H9 (cell line): Measurements from ENCODE around the gene C1orf94. TPM values are rescaled to one million over a fixed set of nuclear protein-coding genes. Genes with fewer than 3 reads are reported as not detected.
A peak's percentile ranks its signal among the peaks of the same experiment; 100 is the strongest.

Experiments used
- DNase-seq: peaks from one replicate; pipeline ENCODE4 v3.0.0-alpha.2; 2017
- H2AFZ ChIP-seq: one replicate; pipeline ENCODE4 v1.6.1; 2013; ENCODE audit warnings: mild to moderate bottlenecking, low read length, control low read depth, moderate library complexity
- H2AK5ac ChIP-seq: 2 replicates; pipeline ENCODE4 v1.6.1; 2013; ENCODE audit warnings: low read length, control low read depth, mixed read lengths; ENCODE audit not compliant: insufficient read length
- H2BK120ac ChIP-seq: one replicate; pipeline ENCODE4 v1.6.1; 2013; ENCODE audit warnings: low read depth, mild to moderate bottlenecking, low read length, control low read depth, inconsistent platforms; ENCODE audit not compliant: poor library complexity, severe bottlenecking
- H2BK12ac ChIP-seq: 2 replicates; pipeline ENCODE4 v1.6.1; 2013; ENCODE audit warnings: low read length, control low read depth, mixed read lengths, low read depth; ENCODE audit not compliant: insufficient read length
- H2BK15ac ChIP-seq: 2 replicates; pipeline ENCODE4 v1.6.1; 2013; ENCODE audit warnings: low read depth, low read length, control low read depth
- H2BK20ac ChIP-seq: one replicate; pipeline ENCODE4 v1.6.1; 2013; ENCODE audit warnings: low read depth, mild to moderate bottlenecking, low read length, control low read depth, inconsistent platforms; ENCODE audit not compliant: poor library complexity, severe bottlenecking
- H2BK5ac ChIP-seq: 2 replicates; pipeline ENCODE4 v1.6.1; 2013; ENCODE audit warnings: low read length, control low read depth, mixed read lengths; ENCODE audit not compliant: insufficient read length
- H3K14ac ChIP-seq: 2 replicates; pipeline ENCODE4 v1.6.1; 2013; ENCODE audit warnings: low read length, control low read depth; ENCODE audit not compliant: insufficient read depth
- H3K18ac ChIP-seq: 2 replicates; pipeline ENCODE4 v1.6.1; 2013; ENCODE audit warnings: low read depth, mild to moderate bottlenecking, mixed read lengths, low read length, control low read depth; ENCODE audit not compliant: insufficient read length
- H3K23ac ChIP-seq: 2 replicates; pipeline ENCODE4 v1.6.1; 2013; ENCODE audit warnings: low read length, control low read depth, mixed read lengths, low read depth; ENCODE audit not compliant: insufficient read length
- H3K23me2 ChIP-seq: 2 replicates; pipeline ENCODE4 v1.6.1; 2013; ENCODE audit warnings: low read depth, mild to moderate bottlenecking, mixed read lengths, low read length, control low read depth; ENCODE audit not compliant: insufficient read length, poor library complexity, severe bottlenecking
- H3K27ac ChIP-seq: 2 replicates; pipeline ENCODE4 v1.5.1; 2013; ENCODE audit warnings: low read length, control low read depth, mixed read lengths, low read depth; ENCODE audit not compliant: insufficient read length
- H3K27me3 ChIP-seq: 2 replicates; pipeline ENCODE4 v1.6.1; 2013; ENCODE audit warnings: low read length, control low read depth, inconsistent platforms; ENCODE audit not compliant: insufficient read depth
- H3K4ac ChIP-seq: 2 replicates; pipeline ENCODE4 v1.6.1; 2013; ENCODE audit warnings: low read depth, mild to moderate bottlenecking, control low read depth, inconsistent platforms, low read length, moderate library complexity
- H3K4me1 ChIP-seq: 2 replicates; pipeline ENCODE4 v1.6.1; 2013; ENCODE audit warnings: low read length, control low read depth, inconsistent platforms; ENCODE audit not compliant: insufficient read depth
- H3K4me2 ChIP-seq: 2 replicates; pipeline ENCODE4 v1.6.1; 2013; ENCODE audit warnings: low read length, control low read depth, mixed read lengths; ENCODE audit not compliant: insufficient read length, insufficient read depth
- H3K56ac ChIP-seq: 2 replicates; pipeline ENCODE4 v1.6.1; 2013; ENCODE audit warnings: low read depth, mild to moderate bottlenecking, mixed read lengths, low read length, control low read depth; ENCODE audit not compliant: insufficient read length
- H3K79me1 ChIP-seq: 2 replicates; pipeline ENCODE4 v1.6.1; 2013; ENCODE audit warnings: low read depth, mild to moderate bottlenecking, moderate library complexity, low read length, control low read depth, inconsistent platforms; ENCODE audit not compliant: insufficient read depth, poor library complexity, severe bottlenecking
- H3K79me2 ChIP-seq: 2 replicates; pipeline ENCODE4 v1.6.1; 2013; ENCODE audit warnings: low read length, control low read depth, inconsistent platforms; ENCODE audit not compliant: insufficient read depth
- H3K9ac ChIP-seq: 2 replicates; pipeline ENCODE4 v1.6.1; 2013; ENCODE audit warnings: low read length, control low read depth, mixed read lengths; ENCODE audit not compliant: insufficient read length; ENCODE audit errors: extremely low read depth
- H3K9me3 ChIP-seq: one replicate; pipeline ENCODE4 v1.6.1; 2013; ENCODE audit warnings: low read depth, low read length, inconsistent platforms; ENCODE audit not compliant: control insufficient read depth
- H3T11ph ChIP-seq: one replicate; pipeline ENCODE4 v1.6.1; 2013; ENCODE audit warnings: mild to moderate bottlenecking, low read length, control low read depth, inconsistent platforms
- H4K20me1 ChIP-seq: one replicate; pipeline ENCODE4 v1.6.1; 2013; ENCODE audit not compliant: control insufficient read depth, insufficient read length, insufficient read depth
- H4K5ac ChIP-seq: 2 replicates; pipeline ENCODE4 v1.6.1; 2013; ENCODE audit warnings: low read depth, mild to moderate bottlenecking, mixed read lengths, low read length, control low read depth; ENCODE audit not compliant: insufficient read length
- H4K8ac ChIP-seq: replicated peaks from 2 replicates; pipeline ENCODE4 v1.6.1; 2013; ENCODE audit warnings: low read length, control low read depth, mixed read lengths, low read depth; ENCODE audit not compliant: insufficient read length
- H4K91ac ChIP-seq: 2 replicates; pipeline ENCODE4 v1.6.1; 2013; ENCODE audit warnings: low read depth, mild to moderate bottlenecking, moderate library complexity, mixed read lengths, low read length, control low read depth; ENCODE audit not compliant: insufficient read length
- H3K27ac Mint-ChIP-seq, 3 experiments: 2 replicates in 2 of 3; 3 replicates in 1 of 3; pipeline ENCODE4 v1.8.0; 2020 to 2021; ENCODE audit warnings: mixed read lengths in 3 of 3, mild to moderate bottlenecking in 1 of 3, moderate library complexity in 1 of 3
- H3K27me3 Mint-ChIP-seq: 2 replicates; pipeline ENCODE4 v1.8.0; 2021; ENCODE audit warnings: low read depth, mild to moderate bottlenecking, moderate library complexity, mixed read lengths
- H3K36me3 Mint-ChIP-seq, 3 experiments: 2 replicates in 2 of 3; 3 replicates in 1 of 3; pipeline ENCODE4 v1.8.0; 2020 to 2021; ENCODE audit warnings: low read depth in 3 of 3, mixed read lengths in 3 of 3; ENCODE audit not compliant: insufficient read depth in 1 of 3
- H3K4me1 Mint-ChIP-seq, 2 experiments: 2 replicates each; pipeline ENCODE4 v1.8.0; 2020; ENCODE audit warnings: mixed read lengths in 2 of 2
- H3K4me3 Mint-ChIP-seq, 2 experiments: 2 replicates in 1 of 2; 3 replicates in 1 of 2; pipeline ENCODE4 v1.8.0; 2020 to 2021; ENCODE audit warnings: mild to moderate bottlenecking in 2 of 2, mixed read lengths in 2 of 2, moderate library complexity in 1 of 2
- H3K9me3 Mint-ChIP-seq, 2 experiments: 2 replicates in 1 of 2; 3 replicates in 1 of 2; pipeline ENCODE4 v1.8.0; 2020; ENCODE audit warnings: mild to moderate bottlenecking in 2 of 2, mixed read lengths in 2 of 2, moderate library complexity in 1 of 2
- WGBS: extraction: QIAGEN DNeasy Blood & Tissue Kit; methylation state at CpG from one replicate; pipeline ENCODE4 v1.1.7; 2013; ENCODE audit warnings: missing lambda C conversion rate, low lambda C conversion rate, mixed read lengths; ENCODE audit not compliant: insufficient read length; ENCODE audit errors: extremely low coverage; 5-methylcytosine and 5-hydroxymethylcytosine counted together
- total RNA-seq: library from RNA; stranded (reverse); gene quantifications from 2 replicates; pipeline ENCODE4 v1.2.1, GENCODE V29; 2021
- TF ChIP-seq, protein P1 (sequence below): fragments of 200-600 bp; sonication (generic); conservative IDR thresholded peaks from 3 replicates; pipeline ENCODE4 v1.8.0; 2021; ENCODE audit warnings: antibody characterized with exemption, mild to moderate bottlenecking

C1orf94 gene
- total RNA-seq, 1 experiment from 2014 or later, result 0.98 TPM

- H3K4me2 ChIP-seq, result peak overlapping the region; percentile 28
- Mint-ChIP-seq H3K4me3 (peak overlapping the region in 1 of 2 experiments; percentile 23; a peak in 1 of 5 replicates), H3K4me1 (peaks cover 7 to 17% of the 10 kb centered on the region in 2 experiments), H3K27me3 (peaks cover 28% of the 10 kb centered on the region), H3K27ac (no peak overlapping the region), H3K9me3 (no peaks in the 10 kb centered on the region), H3K36me3 (no peaks in the 10 kb centered on the region)
- H2AFZ ChIP-seq, result no peak overlapping the region
- no peak overlapping the region for H3K18ac ChIP-seq
- H3K27ac ChIP-seq, result no peak overlapping the region
- H3K79me2 ChIP-seq, result no peaks in the 10 kb centered on the region
- no peaks in the 10 kb centered on the region for H3K79me1 ChIP-seq
- no peaks in the 10 kb centered on the region for H3K27me3 ChIP-seq
- H3K56ac ChIP-seq, result no peak overlapping the region
- no peak overlapping the region for H2BK12ac ChIP-seq
- H2BK20ac ChIP-seq, result no peak overlapping the region
- H3K4me1 ChIP-seq, result peaks cover 2% of the 10 kb centered on the region; the same call in 1 of the 2 replicates
- no peaks in the 10 kb centered on the region for H3K23me2 ChIP-seq
- no peak overlapping the region for H3K9ac ChIP-seq
- H4K5ac ChIP-seq, result no peak overlapping the region
- no CpG with 5 or more reads among the region's 16 CpGs for WGBS
- H2AK5ac ChIP-seq, result no peak overlapping the region
- DNase-seq, result peak; percentile 42
- no peaks in the 10 kb centered on the region for H4K20me1 ChIP-seq
- no peak overlapping the region for H2BK120ac ChIP-seq
- H2BK5ac ChIP-seq, result no peak overlapping the region
- no peak overlapping the region for H3K23ac ChIP-seq
- no peak overlapping the region for H4K91ac ChIP-seq
- no peak overlapping the region for H3T11ph ChIP-seq
- H4K8ac ChIP-seq, result no peak overlapping the region
- no peak overlapping the region for H2BK15ac ChIP-seq
- H3K14ac ChIP-seq, result no peak overlapping the region
- no peaks in the 10 kb centered on the region for H3K9me3 ChIP-seq
- TF ChIP-seq, protein P1, sequence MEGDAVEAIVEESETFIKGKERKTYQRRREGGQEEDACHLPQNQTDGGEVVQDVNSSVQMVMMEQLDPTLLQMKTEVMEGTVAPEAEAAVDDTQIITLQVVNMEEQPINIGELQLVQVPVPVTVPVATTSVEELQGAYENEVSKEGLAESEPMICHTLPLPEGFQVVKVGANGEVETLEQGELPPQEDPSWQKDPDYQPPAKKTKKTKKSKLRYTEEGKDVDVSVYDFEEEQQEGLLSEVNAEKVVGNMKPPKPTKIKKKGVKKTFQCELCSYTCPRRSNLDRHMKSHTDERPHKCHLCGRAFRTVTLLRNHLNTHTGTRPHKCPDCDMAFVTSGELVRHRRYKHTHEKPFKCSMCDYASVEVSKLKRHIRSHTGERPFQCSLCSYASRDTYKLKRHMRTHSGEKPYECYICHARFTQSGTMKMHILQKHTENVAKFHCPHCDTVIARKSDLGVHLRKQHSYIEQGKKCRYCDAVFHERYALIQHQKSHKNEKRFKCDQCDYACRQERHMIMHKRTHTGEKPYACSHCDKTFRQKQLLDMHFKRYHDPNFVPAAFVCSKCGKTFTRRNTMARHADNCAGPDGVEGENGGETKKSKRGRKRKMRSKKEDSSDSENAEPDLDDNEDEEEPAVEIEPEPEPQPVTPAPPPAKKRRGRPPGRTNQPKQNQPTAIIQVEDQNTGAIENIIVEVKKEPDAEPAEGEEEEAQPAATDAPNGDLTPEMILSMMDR, result no peak
- H3K4ac ChIP-seq, result no peak overlapping the region
Measured at GRCh38 chr1:34266127-34266951, 89.6 kb downstream of the C1orf94 start.
